ENCODE measurements around the gene LILRB1.

The LILRB1 gene

DNA sequence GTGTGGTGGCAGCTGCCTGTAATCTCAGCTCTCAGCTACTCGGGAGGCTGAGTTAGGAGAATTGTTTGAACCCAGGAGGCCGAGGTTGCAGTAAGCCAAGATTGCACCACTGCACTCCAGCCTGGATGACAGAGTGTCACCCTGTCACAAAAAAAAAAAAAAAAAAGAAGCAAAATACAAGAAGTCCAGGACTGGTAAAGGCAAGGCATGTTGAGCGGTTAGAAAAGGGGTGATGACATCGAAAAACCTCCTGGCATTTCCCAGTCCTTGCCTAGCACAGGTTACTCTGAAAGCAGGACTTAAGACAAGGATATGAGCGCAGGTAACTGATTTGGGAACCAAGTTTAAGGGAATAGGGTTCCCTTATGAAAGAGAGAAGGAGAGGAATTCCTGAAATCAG lies 30.0 kb downstream of the LILRB1 start:
- no peak overlapping the region for H3K27ac ChIP-seq
- TF ChIP-seq, protein P1, sequence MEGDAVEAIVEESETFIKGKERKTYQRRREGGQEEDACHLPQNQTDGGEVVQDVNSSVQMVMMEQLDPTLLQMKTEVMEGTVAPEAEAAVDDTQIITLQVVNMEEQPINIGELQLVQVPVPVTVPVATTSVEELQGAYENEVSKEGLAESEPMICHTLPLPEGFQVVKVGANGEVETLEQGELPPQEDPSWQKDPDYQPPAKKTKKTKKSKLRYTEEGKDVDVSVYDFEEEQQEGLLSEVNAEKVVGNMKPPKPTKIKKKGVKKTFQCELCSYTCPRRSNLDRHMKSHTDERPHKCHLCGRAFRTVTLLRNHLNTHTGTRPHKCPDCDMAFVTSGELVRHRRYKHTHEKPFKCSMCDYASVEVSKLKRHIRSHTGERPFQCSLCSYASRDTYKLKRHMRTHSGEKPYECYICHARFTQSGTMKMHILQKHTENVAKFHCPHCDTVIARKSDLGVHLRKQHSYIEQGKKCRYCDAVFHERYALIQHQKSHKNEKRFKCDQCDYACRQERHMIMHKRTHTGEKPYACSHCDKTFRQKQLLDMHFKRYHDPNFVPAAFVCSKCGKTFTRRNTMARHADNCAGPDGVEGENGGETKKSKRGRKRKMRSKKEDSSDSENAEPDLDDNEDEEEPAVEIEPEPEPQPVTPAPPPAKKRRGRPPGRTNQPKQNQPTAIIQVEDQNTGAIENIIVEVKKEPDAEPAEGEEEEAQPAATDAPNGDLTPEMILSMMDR (IDR thresholded peaks at IDR 0.05): no peak
- H3K9ac ChIP-seq: no peak overlapping the region
- H3K4me3 ChIP-seq (ENCODE audit: low read depth, low read length): no peak overlapping the region
- peaks cover 4% of the 10 kb centered on the region for H3K27me3 ChIP-seq (ENCODE audit: control insufficient read depth, insufficient read depth, low read length)
- no peaks in the 10 kb centered on the region for H3K79me2 ChIP-seq
- H3K4me1 ChIP-seq: no peaks in the 10 kb centered on the region
- no peak overlapping the region for H3K4me2 ChIP-seq (ENCODE audit: low read length)
- H2AFZ ChIP-seq: no peak overlapping the region
- H3K36me3 ChIP-seq (ENCODE audit: control insufficient read depth, insufficient read depth, low read length): no peaks in the 10 kb centered on the region
- H3K9me3 ChIP-seq (ENCODE audit: control insufficient read depth, low read length): no peaks in the 10 kb centered on the region

DNA sequence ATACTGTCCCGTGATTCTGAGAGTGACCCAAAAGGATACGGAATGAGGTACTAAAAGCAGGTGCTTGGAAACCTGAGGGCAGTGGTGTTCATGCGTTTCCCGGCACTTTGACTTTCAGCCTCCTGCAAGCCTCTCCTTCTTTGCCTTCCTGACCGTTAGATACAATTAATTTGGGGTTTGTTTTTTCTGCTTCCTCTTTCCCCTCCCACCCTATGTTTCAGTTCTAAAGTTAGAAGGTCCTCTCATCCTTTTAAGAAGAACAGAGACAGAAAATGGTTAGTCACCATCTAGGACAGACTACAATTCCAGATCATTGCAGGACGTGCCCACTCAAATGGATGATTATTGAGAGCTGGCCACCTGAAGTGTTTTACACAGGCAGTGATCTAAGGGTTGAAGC lies 30.7 kb downstream of the LILRB1 start:
- Histone ChIP-seq H3K9me3 (ENCODE audit: control insufficient read depth, low read length) (no peaks in the 10 kb centered on the region), H3K79me2 (no peaks in the 10 kb centered on the region), H3K4me2 (ENCODE audit: low read length) (no peak overlapping the region), H3K27me3 (ENCODE audit: control insufficient read depth, insufficient read depth, low read length) (peaks cover 4% of the 10 kb centered on the region), H3K9ac (no peak overlapping the region), H3K27ac (no peak overlapping the region), H3K36me3 (ENCODE audit: control insufficient read depth, insufficient read depth, low read length) (no peaks in the 10 kb centered on the region), H3K4me3 (ENCODE audit: low read depth, low read length) (no peak overlapping the region), H3K4me1 (no peaks in the 10 kb centered on the region), H2AFZ (no peak overlapping the region)
- TF ChIP-seq, protein P1 (IDR thresholded peaks at IDR 0.05): no peak

DNA sequence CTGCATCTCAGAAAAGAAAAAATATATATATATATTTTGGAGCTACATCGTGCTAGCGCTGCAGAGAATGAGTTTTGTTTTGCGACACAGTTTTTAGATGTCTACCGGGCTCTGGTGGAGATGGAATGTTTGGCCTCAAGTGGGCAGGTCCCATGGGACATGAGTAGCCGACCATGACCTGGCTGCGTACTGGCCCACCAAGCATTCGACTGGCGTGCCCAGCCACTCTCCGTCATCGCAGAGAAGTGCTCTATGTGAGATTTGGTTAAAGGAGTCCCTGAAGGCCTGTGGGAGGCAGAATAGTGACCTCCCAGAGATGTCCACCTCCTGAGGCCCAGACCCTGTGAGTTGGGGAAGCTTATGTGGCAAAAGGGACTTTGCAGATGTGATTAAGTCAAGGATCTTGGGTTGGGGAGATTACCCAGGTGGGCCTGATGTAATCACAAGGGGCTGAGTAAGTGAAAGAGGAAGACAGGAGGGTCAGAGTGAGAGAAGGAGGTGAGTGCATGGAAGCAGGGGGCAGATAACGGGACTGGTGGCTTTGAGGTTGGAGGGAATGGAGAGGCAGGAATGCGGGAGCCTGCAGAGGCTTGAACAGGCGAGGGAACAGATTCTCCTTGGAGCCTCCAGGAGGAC lies 31.7 kb downstream of the LILRB1 start:
- peaks cover 4% of the 10 kb centered on the region for H3K27me3 ChIP-seq (ENCODE audit: control insufficient read depth, insufficient read depth, low read length)
- no peak overlapping the region for H3K9ac ChIP-seq
- H3K27ac ChIP-seq: no peak overlapping the region
- H3K4me3 ChIP-seq (ENCODE audit: low read depth, low read length): no peak overlapping the region
- H3K4me1 ChIP-seq: no peaks in the 10 kb centered on the region
- H3K9me3 ChIP-seq (ENCODE audit: control insufficient read depth, low read length): no peaks in the 10 kb centered on the region
- no peaks in the 10 kb centered on the region for H3K36me3 ChIP-seq (ENCODE audit: control insufficient read depth, insufficient read depth, low read length)
- no peak overlapping the region for H2AFZ ChIP-seq
- no peaks in the 10 kb centered on the region for H3K79me2 ChIP-seq
- TF ChIP-seq, protein P1 (IDR thresholded peaks at IDR 0.05): no peak
- H3K4me2 ChIP-seq (ENCODE audit: low read length): no peak overlapping the region

DNA sequence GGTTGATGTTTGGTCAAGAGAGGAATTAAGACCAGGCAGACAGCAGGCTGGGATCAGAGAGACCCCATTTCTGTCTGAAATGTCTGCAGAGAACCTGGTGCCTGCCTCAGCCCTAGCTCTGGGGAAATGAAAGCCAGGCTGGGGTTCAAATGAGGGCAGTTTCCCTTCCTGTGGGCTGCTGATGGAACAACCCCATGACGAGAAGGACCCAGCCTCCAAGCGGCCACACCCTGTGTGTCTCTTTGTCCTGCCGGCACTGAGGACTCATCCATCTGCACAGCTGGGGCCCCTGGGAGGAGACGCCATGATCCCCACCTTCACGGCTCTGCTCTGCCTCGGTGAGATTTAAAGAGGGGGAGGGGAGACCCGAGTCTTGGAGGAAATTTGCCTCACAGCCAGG lies 32.4 kb downstream of the LILRB1 start, which contains the start of gene LILRB4:
TSS of gene LILRB4 (plus strand) at position 256 of the 400 bp plus-strand sequence. CDS start at position 305, 49 bp downstream.
- no peak within 1 kb of the TSS for H3K4me2 ChIP-seq (ENCODE audit: low read length)
- H2AFZ ChIP-seq: no peak within 1 kb of the TSS
- H3K9me3 ChIP-seq (ENCODE audit: control insufficient read depth, low read length): no peaks in the 10 kb centered on the region
- peaks cover 4% of the 10 kb centered on the region for H3K27me3 ChIP-seq (ENCODE audit: control insufficient read depth, insufficient read depth, low read length)
- no peak within 1 kb of the TSS for H3K27ac ChIP-seq
- H3K9ac ChIP-seq: no peak within 1 kb of the TSS
- H3K4me3 ChIP-seq (ENCODE audit: low read depth, low read length): no peak within 1 kb of the TSS
- H3K4me1 ChIP-seq: no peaks in the 10 kb centered on the region
- TF ChIP-seq, protein P1 (IDR thresholded peaks at IDR 0.05): no peak
- no peaks in the 10 kb centered on the region for H3K36me3 ChIP-seq (ENCODE audit: control insufficient read depth, insufficient read depth, low read length)
- no peaks in the 10 kb centered on the region for H3K79me2 ChIP-seq

DNA sequence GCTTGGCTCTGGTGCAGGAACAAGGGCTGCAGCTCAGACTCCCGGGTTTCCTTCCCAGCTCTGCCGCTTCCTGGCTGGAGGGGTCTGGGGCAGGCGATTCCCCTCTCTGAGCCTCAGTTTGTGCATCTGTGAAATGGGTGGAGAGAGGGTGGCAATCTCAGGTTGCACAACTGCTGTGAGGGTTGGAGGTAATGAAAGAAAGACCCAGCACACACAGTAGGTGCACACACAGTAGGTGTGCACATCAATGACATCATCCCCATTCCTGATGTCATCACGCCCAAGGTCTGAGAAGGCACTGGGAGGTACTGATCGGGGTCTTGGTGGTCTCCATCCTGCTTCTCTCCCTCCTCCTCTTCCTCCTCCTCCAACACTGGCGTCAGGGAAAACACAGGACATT lies 35.2 kb downstream of the LILRB1 start:
- Histone ChIP-seq H3K4me1 (no peaks in the 10 kb centered on the region), H3K27ac (no peak overlapping the region), H3K9ac (no peak overlapping the region), H3K27me3 (ENCODE audit: control insufficient read depth, insufficient read depth, low read length) (peaks cover 4% of the 10 kb centered on the region), H3K9me3 (ENCODE audit: control insufficient read depth, low read length) (no peaks in the 10 kb centered on the region), H3K4me3 (ENCODE audit: low read depth, low read length) (no peak overlapping the region), H3K4me2 (ENCODE audit: low read length) (no peak overlapping the region), H3K36me3 (ENCODE audit: control insufficient read depth, insufficient read depth, low read length) (no peaks in the 10 kb centered on the region), H3K79me2 (no peaks in the 10 kb centered on the region), H2AFZ (no peak overlapping the region)
- TF ChIP-seq, protein P1 (IDR thresholded peaks at IDR 0.05): no peak

Data from parathyroid adenoma (tissue), 2 donors.